NCI-H1092 treated with DMSO at 0.1 percent for 48 hours (cell line): Measurements from ENCODE around the gene CUBN.

Experiments used
- DNase-seq: peaks from one replicate; lab custom pipeline; 2025; lab: John Stamatoyannopoulos, UW

The CUBN gene

DNA sequence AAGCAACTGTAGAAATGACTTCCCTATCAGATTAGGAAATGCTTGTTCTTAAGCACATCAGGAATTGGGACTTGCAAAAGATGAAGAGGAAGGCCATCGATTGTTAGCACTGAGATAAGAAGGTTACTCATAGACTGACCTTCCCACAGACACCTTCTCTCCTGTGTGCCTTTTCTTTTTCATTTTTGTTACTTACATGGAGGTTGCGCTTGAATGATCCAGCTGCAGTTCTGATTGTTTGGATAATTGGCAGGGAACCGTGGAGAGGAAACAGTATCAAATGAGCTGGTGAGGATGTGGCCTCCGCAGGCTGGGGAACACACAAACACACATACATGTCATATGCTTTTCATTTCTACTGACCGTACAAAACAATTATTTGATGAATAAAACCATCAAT, 177.5 kb downstream of the CUBN start:
- peak; percentile 35 for DNase-seq

DNA sequence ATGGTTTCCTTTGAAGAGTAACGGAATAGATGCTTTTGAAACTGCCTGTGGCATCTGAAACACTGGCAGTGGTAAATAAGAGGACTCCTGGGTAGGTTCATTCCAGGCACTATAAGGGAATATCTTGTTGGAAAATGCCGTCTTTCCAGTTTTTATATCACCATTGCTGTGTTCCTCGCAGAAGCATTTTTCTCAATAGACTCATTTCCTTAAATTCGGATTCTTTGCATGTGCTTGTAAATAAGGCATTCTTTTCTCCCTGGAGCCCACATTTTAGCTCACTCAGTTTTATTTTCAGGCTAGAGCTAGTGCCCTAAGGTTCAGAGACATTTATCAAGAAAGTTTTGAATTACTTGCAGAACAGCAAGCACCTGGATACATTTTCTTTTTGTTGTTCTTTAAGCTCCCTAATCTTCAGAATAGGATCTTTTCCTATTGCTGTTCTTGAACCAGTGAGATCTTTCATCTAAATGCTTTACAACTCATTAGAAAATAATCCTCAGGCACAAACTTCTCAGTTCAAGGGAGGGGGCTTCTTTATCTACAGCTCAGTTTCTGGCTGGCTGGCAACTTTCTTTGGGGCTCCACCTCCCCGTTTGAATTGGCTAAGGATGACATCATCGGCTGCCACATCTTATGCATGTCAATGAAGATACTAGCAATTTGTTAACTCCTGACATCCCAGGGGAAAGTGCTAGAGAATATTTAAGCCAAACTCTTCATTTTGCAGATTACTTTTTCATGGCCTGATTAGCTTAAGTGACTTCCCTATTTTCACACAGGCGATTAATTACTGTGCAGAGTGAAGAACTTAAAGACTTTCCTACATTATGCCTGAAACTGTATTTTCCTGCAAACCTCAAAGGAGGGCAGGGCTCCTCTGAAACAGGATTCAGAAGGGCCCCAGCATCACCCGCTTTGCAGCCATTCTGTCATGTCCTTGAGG, 178.7 kb downstream of the CUBN start:
- DNase-seq = no peak

DNA sequence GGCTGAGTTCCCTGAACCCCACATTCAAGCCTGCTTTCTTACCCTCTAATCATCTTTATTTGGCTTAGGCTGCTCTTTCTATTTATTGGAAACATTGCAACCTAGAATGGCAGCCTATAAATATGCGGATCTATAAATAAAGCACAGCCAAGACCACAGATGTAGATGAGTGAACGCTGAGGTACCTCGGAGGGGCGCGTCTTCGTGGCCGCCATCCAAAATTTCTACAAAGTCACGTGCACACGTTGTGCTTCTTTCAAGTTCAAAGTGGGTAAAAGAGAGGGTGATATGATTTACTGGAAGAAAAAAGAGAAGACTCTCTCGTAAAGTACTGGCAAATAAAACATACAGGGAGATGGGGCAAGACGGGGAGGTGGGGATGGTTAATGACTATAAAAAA, 179.8 kb downstream of the CUBN start:
- no peak for DNase-seq

DNA sequence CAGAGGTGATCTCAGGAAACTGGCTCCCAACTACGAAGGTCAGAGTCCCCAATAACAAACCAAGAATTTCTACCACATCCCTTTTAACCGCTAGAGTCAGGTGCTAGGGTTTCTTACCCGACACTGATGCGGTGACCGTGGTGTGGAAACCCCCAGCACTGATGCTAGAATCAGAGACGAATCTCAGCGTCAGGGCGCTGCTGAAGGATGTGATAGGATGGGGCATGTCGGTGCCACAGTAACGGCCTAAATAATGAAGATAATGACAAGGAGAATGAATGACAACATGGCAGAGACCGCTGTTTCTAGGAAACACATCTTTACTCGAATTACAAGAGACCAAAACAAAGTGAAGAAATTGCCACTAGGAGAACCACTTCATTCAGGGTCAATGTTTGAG, 181.2 kb downstream of the CUBN start:
- DNase-seq = no peak

DNA sequence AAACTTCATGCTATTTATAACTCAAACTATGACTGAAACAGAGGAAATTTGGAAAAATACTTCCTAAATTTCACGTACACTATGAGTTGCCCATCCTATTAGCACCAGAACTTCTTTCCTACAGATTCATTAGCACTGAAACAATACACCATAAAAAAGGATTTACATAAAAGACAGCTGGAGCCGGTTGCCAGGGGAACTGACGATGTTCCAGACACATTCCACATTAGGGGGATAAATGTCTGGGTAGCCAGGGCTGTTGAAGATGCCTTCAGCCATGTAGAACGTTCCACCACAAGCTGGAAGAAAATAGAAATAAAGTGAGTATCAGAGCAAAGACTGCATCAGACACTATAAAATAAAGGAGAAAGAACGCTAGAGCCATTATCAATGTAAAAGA, 182.5 kb downstream of the CUBN start:
- no peak for DNase-seq

DNA sequence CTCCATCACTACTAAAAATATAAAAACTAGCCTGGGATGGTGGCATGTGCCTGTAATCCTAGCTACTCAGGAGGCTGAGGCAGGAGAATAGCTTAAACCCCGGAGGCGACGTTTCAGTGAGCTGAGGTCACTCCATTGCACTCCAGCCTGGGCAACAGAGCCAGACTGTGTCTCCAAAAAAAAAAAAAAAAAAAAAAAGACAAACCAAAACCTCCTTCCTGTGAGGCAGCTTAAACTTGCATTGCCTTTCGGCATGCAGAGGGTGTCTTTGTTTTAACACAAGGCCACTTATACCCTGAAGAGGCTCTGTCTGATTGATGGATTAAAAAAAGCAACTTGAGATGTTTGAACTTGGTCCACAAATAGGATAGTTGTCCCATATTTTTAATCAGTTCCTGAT, 184.0 kb downstream of the CUBN start:
- no peak for DNase-seq

DNA sequence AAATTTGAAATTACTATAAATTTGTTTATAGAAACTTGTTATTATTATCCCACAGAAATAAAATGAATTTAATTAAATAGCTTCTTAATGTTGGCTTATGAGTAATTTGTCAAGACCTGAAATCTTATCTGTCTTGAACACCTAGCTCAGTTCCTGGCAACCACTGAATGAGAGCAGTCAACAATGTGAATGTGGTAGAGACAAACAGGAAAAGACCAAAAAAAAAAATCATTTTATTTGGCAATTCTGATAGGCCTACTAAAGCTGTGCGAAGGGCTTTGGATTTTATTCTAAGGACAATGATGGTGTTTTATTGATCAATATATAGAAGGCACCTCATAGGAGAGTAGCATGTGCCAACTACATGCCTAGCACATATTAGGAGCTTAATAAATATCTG, 184.6 kb downstream of the CUBN start:
- no peak for DNase-seq

DNA sequence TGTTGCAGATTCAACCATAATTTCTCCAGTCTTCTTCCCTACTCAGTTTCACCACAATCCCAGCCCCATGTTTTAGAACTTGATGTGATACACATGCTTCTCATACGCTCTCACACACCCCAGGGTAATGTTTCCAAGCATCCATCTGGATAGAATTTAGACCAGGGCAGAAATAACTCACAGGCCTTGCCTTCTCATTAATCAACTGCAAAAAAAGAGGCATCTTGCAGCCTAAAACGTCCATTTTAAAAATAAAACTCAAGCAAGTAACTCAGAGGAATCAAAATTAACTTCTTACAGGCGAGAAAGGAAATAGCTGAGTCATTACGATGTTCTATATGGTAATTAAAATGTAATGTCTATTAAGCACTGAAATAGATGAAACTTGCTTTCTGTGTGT, 185.2 kb downstream of the CUBN start:
- DNase-seq = no peak

DNA sequence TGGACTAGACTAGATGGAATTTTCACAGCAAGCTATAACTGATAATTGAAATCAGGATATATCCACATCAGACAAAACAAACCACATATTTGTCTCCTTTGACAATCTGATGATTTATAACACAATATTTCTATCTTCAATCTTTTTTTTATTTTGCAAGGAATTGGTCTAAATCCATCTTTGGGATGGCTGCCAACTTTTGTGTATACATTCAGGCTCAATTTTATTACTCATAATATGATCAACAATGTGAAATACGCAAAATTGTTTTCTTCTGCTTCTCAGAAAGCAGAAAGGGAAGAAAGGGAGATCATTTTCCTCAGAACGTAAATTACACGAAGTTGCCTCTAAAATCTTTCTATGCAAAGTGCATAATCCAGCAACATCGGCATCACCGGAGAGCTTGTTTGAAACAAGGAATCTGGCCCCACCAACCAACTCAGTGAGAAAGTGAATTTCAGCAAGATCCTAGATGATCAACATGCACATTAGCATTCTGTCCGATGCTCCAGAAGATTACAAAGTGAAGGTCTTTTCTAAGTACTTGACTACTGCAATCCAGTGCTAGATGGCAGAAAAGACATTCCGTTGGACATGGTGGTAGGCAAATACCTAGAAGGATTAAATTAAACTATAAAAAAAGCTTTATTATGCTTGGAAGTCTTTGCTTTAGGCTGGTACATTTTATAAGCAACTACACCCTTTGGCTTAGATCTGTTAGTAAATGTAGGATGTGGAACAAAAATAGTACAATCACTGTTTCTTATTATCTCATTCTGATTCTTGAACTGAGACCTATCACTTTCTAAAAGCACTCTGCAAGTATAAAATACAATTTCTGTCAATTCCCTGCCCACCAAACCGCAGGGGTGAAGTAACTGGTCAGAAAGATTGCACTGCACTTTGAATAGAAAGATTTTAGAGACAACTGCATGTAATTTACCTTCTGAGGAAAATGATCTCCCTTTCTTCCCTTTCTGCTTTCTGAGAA, 186.0 kb downstream of the CUBN start:
- DNase-seq = no peak

DNA sequence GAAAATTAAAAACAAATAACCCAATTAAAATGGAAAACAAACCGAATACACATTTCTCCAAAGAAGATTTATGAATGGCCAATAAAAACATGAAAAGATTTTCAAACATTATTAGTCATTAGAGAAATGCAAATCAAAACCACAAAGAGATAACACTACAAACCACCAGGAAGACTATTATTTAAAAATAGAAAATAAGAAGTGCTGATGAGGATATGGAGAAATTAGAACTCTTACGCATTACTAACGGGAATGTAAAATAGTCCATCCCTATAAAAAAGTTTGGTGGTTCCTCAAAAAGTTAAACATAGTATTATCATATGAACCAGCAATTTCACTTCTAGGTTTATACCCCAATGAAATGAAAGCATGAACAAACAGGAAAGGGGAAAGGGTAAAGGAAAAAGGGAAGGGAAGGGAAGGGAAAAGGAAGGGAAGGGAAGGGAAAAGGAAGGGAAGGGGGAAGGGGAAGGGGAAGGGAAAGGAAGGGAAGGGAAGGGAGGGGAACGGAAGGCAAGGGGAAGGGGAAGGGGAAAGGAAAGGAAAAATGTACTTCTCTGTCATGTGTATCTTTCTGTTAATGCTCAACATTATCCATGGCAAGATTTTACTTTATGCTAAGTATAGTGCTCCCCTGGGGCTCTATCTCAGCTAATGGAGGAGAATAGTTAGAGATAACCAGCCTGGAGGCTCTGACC, 187.1 kb downstream of the CUBN start:
- no peak for DNase-seq

DNA sequence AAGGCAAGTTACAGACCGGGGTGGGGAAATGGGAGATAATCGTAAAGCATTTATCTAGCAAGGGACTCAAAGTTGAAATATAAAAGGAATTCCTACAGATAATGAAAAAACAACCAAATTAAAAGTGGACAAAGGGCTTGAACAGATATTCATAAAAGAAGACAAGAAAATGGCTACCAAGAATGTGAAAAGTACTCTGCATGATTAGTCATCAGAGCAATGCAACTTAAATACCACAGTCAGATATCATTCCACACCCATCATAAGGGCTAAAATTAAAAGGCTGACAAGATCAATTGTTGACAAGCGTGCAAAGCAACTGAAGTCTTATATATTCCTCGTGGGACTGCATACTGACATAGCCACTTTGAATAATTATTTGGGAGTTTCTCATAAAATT, 187.7 kb downstream of the CUBN start:
- no peak for DNase-seq

DNA sequence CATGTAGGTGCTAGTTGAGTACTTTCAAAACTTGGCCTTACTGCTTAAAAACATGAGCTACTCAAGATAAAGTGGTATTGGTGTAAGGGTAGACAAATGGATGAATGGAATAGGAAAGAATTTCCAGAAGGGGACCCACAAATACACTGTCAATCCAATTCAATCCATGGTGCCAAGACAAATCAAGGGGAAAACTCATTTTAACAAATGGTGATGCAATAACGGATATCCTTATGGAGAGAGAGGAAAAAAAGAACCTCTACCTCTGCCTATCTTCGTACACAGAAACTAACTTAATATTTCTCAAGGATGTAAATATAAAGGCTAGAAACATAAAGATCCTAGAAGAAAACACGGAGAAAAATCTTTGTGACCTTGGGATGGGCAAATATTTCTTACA, 188.5 kb downstream of the CUBN start:
- no peak for DNase-seq

DNA sequence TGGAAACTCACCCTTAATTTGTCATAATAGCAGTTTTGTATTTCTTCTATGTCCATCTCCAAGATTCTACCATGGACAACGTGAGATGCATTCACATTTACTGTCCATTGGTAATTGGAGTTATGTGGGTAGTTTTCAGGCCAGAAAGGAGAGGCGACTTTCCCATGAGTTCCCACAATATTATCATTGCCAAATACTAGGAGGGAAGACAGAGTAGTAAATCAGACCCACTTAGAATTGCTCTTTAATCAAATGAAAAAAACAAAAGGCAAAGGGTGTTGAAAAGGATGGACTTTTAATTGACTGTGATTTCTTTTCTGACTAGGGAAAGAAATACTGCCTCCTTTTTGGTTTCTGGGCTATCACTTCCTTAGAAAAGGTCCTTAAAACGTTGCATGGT, 190.7 kb downstream of the CUBN start:
- DNase-seq = no peak

DNA sequence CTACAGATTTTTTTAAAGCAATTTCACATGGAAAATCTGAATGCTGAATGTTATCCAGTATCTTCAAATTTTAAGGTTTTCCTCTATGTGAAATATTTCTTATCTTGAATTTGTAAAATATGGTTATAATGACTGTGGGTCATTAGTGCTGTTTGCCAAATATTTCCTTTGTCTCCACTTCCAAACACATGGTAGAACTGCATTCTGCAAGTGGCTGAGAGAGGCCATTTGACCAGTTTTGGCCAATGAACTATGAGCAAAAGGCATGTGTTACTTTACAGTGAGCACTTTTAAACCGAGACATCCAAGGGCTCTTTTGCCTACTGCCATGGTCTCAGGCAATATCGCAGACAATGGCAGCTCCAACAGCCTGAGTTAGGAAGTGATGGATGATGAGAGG, 195.2 kb downstream of the CUBN start:
- DNase-seq = no peak

DNA sequence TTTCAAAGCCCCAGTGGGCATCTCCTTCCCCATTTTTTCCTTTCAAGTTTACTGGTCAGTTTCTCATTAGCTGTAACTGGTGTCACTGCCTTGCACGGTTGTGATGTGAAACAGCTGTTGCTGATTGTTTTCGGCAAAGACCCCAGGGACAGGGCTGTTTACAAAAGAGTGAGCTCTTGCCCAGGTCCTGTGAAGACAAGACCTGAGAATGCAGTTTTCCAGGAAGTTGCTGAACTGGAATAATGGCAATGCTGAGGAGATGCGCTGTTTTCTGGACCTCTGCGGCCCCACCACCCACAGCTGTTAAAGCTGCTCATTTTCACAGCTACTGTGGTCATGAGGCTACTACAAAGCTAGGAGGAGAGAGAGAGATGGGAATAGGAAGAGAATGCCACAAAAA, 195.8 kb downstream of the CUBN start:
- DNase-seq = no peak

DNA sequence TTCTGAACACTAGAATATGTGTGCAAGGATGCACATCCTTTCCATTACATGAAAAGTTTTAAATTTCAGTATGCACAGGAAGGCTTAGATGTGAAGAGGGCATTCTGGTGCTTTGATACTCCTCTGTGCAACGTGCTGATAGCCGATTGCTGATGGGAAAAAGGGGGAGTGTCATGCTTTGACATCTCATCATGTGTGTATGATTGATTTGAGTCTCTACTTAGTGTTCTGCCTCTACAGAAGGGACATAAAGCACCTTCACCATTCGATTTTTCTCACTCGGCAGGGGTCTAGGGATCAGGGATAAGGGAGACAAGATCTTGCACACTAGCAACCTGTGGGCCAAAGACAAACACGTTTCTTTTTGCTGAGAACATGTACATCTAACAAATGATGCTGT, 197.7 kb downstream of the CUBN start:
- DNase-seq = no peak

DNA sequence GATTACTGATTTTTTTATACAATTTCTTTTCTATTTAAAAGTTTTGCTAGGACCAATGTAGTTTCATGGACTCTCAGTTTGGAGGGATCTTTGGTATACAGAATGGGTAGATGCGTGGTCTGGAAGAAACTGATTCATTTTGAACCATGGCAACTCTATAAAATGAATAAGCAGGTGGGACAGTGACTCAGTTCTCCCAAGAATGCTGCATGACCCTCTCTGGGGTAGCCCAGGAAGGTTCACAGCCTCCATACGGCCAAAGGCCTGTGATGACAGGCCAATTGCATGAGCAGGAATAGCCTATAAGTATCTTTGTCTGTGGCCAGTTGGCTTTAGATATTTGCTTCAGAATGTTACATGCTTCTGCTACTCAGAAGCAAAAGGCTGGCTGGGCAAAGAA, 199.1 kb downstream of the CUBN start:
- DNase-seq = no peak

DNA sequence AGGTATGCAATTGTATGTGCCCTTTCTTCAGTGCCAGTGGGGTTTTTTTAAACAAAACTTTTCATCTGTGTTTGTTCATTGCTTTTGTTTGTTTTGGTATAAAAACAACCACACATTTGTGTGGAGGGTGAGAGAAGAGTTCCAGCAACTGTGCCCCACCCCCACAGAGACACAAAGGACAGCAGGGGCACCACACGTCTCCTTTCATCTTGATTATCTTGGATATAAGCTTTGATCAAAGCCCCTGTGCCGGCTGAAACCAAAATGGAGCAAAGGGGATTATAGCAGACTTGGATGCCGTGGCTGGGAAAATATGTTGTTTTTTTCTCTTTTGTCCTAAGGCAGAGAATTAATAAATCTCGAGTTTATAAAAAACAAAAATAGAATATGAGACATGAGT, 200.5 kb downstream of the CUBN start:
- DNase-seq = no peak

DNA sequence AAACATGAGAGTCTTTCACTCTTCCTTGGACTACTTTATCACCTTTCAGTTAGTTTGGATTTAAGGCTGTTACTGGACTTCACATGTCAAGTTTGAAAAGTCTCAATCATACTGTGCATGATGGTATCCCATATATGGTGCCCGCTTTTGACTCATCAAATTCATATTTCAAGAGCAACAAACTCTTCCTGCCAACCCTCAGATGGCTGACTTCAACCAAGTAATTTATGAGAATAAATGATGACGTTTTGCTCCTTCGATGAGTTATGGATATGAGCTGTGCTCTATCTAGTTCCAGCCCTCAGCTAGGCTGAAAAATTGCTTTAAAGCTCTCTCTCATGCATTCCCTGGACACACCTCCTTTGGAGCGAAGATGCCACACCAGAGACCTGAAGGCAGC, 202.1 kb downstream of the CUBN start:
- DNase-seq = no peak

DNA sequence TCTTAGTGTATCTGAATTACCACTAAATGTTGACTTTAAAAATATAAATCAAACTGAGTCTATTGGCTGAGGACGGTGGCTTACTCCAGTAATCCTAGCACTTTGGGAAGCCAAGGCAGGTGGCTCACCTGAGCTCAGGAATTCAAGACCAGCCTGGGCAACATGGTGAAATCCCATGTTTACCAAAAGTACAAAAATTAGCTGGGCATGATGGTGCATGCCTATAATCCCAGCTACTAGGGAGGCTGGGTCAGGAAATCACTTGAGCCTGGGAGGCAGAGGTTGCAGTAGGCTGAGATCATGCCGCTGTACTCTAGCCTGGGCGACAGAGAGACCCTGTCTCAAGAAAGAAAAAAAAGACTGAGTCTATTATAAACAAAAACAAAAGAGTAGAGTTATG, 205.9 kb downstream of the CUBN start:
- no peak for DNase-seq

DNA sequence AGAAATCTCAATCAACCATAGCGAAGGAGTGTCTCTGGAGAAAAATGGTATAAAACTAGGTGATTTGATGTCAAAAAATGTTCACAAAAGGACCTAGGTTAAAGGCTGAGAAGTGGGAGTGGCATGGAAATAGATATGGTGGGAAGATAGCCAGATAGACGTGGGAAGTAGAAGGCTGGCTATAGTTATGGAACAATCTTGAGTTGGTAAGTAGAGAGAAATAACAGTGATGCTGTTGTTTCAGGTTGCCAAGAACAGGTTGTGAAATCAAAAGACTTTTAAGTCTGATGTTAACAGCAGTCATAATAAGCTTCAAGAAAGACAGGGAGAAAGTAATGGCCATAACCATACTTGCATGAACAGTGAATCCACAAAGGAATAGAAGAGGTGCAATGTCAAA, 206.3 kb downstream of the CUBN start:
- DNase-seq = no peak
